GM20000 (cell line): Measurements from ENCODE around the gene ZSCAN5A.

Source experiments
- DNase-seq: peaks from one replicate; pipeline ENCODE4 v3.0.0; 2012; ENCODE audit warnings: low spot score
- CTCF ChIP-seq: IDR thresholded peaks from 2 replicates; pipeline ENCODE4 v1.5.1; 2012; ENCODE audit warnings: mild to moderate bottlenecking, control low read depth; ENCODE audit errors: extremely low read depth, missing control alignments

ZSCAN5A gene

DNA sequence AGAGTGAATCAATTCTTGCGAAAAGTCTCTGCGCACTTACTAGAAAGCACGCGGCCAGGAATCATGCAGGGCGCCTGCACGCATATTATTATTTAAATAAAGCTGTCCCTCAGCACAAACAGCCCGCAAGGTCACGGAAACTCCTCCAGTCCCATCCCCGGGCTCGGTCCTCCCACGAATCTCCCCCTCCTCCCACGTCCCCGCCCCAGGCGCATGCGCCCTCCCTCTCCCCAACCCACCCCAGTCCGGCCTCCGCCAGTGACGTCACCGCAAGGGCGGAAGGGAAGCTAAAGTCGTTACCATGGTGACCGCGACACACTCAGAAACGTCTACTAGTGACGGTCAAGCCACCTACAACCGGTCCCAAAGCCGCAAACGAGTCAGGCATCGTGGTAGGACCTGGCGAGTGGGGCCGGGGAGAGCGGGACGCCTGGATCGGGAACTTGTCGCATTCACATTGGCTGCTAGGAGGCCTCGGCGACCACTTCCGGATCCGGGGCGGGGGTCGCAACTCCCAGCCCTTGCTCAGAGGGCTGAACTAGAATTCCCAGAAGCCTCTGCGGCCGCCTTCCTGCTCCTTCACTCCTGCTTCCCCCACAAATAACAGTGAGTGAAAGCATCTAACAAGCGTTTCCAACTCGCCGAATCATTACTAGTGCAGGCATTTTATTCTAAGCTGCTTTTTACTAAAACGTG lies at the start of gene ZSCAN5A:
TSS of gene ZSCAN5A (minus strand) at position 459 of the 696 bp plus-strand sequence. CDS start 89,793 bp downstream, outside the sequence.
- peak; percentile 93 for DNase-seq
- TF ChIP-seq CTCF: no peak

DNA sequence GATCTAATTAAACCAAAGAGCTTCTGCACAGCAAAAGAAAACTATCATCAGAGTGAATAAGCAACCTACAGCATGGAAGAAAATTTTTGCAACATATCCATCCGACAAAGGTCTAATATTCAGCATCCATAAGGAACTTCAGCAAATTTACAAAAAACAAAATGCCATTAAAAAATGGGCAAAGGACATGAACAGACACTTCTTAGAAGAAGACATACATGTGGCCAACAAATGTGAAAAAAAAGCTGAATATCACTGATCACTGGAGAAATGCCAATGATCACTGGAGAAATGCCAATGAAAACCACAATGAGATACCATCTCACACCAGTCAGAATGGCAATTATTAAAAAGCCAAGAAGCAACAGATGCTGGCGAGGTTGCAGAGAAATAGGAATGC lies 46.2 kb upstream of the ZSCAN5A start:
- TF ChIP-seq CTCF: no peak

GRCh38 chr19:56356944-56357343 lies 42.3 kb upstream of the ZSCAN5A start:
- TF ChIP-seq CTCF: no peak
- no peak for DNase-seq

More for the DNA sequence above, 46.2 kb upstream of the ZSCAN5A start:
- DNase-seq: no peak

GRCh38 chr19:56355517-56355916 lies 40.9 kb upstream of the ZSCAN5A start:
- DNase-seq: no peak
- TF ChIP-seq CTCF: no peak

- no peak for DNase-seq
- no peak for TF ChIP-seq CTCF
Observed at GRCh38 chr19:56351208-56351607, 36.6 kb upstream of the ZSCAN5A start.

- peak; percentile 45 for DNase-seq
- peak; percentile 59 for TF ChIP-seq CTCF
Observed at GRCh38 chr19:56350416-56351045, 35.9 kb upstream of the ZSCAN5A start.

DNA sequence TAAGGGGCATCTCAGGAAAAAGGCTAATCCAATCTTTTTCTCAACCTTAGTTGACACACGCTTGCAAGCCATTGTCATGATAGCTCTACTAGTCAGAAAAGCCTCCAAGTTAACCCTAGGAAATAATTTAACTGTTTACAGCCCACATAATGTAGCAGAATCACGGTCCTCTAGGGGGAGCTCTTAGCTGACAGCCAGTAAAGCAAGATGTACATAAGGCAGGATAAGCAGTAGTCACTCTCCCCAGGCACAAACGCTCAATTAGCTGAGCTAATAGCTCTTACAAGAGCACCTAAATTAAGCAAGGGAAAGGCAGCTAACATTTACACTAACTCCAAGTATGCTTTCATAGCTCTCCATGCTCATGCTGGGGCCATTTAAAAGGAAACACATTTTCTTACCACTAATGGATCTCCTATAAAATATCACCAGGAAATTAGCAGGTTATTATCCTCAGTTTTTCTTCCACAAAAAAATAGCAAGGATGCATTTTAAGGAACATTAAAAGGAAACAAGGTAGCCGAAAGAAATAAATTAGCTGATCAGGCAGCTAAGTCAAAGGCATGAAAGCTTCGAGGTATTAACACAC lies 33.7 kb upstream of the ZSCAN5A start:
- no peak for DNase-seq
- TF ChIP-seq CTCF: peak; percentile 37
